ENCODE data around the gene NOS1AP.

DNA sequence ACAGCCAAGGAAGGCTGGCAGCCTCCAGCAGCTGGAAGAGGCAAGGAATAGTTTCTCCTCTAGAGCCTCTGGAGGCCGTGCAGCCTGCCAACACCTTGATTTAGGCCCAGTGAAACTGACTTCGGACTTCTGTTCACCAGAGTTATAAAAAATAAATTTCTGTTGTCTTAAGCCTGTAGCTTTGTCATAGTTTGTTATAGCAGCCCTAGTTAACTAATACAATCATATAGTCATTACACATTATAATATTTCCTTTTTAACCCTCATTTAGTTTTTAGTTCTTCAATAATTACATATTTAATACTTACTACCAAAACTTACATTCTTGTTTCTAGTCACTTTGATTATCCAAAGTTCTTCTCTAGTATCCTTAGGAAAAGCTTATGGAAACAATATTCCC is 20.3 kb downstream of the NOS1AP start:
- no peak for TF ChIP-seq POLR2AphosphoS5 (IDR thresholded peaks at IDR 0.05; ENCODE audit: insufficient read depth, low read depth, low read length)
- TF ChIP-seq, protein P1, sequence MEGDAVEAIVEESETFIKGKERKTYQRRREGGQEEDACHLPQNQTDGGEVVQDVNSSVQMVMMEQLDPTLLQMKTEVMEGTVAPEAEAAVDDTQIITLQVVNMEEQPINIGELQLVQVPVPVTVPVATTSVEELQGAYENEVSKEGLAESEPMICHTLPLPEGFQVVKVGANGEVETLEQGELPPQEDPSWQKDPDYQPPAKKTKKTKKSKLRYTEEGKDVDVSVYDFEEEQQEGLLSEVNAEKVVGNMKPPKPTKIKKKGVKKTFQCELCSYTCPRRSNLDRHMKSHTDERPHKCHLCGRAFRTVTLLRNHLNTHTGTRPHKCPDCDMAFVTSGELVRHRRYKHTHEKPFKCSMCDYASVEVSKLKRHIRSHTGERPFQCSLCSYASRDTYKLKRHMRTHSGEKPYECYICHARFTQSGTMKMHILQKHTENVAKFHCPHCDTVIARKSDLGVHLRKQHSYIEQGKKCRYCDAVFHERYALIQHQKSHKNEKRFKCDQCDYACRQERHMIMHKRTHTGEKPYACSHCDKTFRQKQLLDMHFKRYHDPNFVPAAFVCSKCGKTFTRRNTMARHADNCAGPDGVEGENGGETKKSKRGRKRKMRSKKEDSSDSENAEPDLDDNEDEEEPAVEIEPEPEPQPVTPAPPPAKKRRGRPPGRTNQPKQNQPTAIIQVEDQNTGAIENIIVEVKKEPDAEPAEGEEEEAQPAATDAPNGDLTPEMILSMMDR (IDR thresholded peaks at IDR 0.05; ENCODE audit: extremely low read depth in 1 of 2, insufficient read depth in 1 of 2, low read depth in 1 of 2, low read length in 2 of 2), result no peak
- TF ChIP-seq, protein P2, sequence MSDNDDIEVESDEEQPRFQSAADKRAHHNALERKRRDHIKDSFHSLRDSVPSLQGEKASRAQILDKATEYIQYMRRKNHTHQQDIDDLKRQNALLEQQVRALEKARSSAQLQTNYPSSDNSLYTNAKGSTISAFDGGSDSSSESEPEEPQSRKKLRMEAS (IDR thresholded peaks at IDR 0.05; ENCODE audit: insufficient read depth, insufficient read length), result no peak
- TF ChIP-seq POLR2A (IDR thresholded peaks at IDR 0.05; ENCODE audit: low read depth, low read length), result no peak
